K562 (cell line): ENCODE measurements around the gene HMOX1. TPM values are rescaled to one million over a fixed set of nuclear protein-coding genes. Genes with fewer than 3 reads are reported as not detected.
A peak's percentile ranks its signal among the peaks of the same experiment; 100 is the strongest.

Experiments used
- BCL6 ChIP-seq: fragments of 250-450 bp; sonication (Bioruptor Pico); IDR thresholded peaks from 2 replicates; pipeline ENCODE4 v1.4.0; 2020
- CBX5 ChIP-seq: IDR thresholded peaks from 2 replicates; pipeline ENCODE4 v1.6.1; 2014; ENCODE audit warnings: low read depth, borderline replicate concordance
- CC2D1A ChIP-seq: fragments of 450-650 bp; IDR thresholded peaks from 2 replicates; pipeline ENCODE4 v1.6.1; 2017; ENCODE audit warnings: mild to moderate bottlenecking
- CHD7 ChIP-seq: fragments of 200-600 bp; sonication (generic); IDR thresholded peaks from one replicate; pipeline ENCODE4 v1.6.1; 2012; ENCODE audit warnings: mild to moderate bottlenecking, low read depth, low read length, inconsistent platforms
- EWSR1 ChIP-seq: fragments of 450-650 bp; IDR thresholded peaks from 2 replicates; pipeline ENCODE4 v1.6.1; 2018; ENCODE audit warnings: borderline replicate concordance, mild to moderate bottlenecking, low read depth, moderate library complexity; ENCODE audit not compliant: partially characterized antibody
- ZNF644 ChIP-seq: fragments of 200-800 bp; sonication (Bioruptor generic); IDR thresholded peaks from 2 replicates; pipeline ENCODE4 v1.6.1; 2016; ENCODE audit warnings: low read depth, missing genetic modification characterization, missing compliant biosample characterization
- polyA plus RNA-seq, 8 experiments: library from polyadenylated mRNA; depleted of rRNA in 4 of 8; stranded (reverse) in 5 of 8; unstranded in 3 of 8; fragments of >200 nt; fragmentation: Nextera tagmentation in 2 of 8; fragmentation: Illumina TruSeq in 1 of 8; extraction: Ambion mirVana in 2 of 8; extraction: Trizol in 1 of 8; gene quantifications; 2 replicates each; pipeline versions ENCODE4 v1.2.1 to v1.2.3, GENCODE V29; 2011 to 2014; ENCODE audit warnings: inconsistent platforms in 1 of 8, missing spikeins in 1 of 8
- total RNA-seq, 7 experiments: library from RNA; depleted of rRNA in 6 of 7; stranded (reverse); fragments of >200 nt in 6 of 7; fragmentation: Illumina TruSeq in 2 of 7; extraction: Trizol in 2 of 7; gene quantifications; 2 replicates each; pipeline versions ENCODE4 v1.2.1 to v1.2.3, GENCODE V29; 2011 to 2021; ENCODE audit warnings: low replicate concordance in 1 of 7
- TF ChIP-seq, protein P1 (sequence below), 2 experiments: fragments of 450-650 bp; IDR thresholded peaks; 2 replicates each; pipeline ENCODE4 v1.6.1; 2018; ENCODE audit warnings: mild to moderate bottlenecking in 2 of 2, low read depth in 1 of 2; ENCODE audit not compliant: partially characterized antibody in 2 of 2
- TF ChIP-seq, protein P2 (sequence below): sonication (generic); formaldehyde crosslinking; IDR thresholded peaks from 2 replicates; pipeline ENCODE4 v1.8.1; 2023; ENCODE audit warnings: mild to moderate bottlenecking, missing genetic modification reagents

HMOX1 gene
- total and polyA plus RNA-seq, 9 of the 15 experiments (the other 6 are each of a cell fraction or from before 2014, with no cell fraction given) = not detected

DNA sequence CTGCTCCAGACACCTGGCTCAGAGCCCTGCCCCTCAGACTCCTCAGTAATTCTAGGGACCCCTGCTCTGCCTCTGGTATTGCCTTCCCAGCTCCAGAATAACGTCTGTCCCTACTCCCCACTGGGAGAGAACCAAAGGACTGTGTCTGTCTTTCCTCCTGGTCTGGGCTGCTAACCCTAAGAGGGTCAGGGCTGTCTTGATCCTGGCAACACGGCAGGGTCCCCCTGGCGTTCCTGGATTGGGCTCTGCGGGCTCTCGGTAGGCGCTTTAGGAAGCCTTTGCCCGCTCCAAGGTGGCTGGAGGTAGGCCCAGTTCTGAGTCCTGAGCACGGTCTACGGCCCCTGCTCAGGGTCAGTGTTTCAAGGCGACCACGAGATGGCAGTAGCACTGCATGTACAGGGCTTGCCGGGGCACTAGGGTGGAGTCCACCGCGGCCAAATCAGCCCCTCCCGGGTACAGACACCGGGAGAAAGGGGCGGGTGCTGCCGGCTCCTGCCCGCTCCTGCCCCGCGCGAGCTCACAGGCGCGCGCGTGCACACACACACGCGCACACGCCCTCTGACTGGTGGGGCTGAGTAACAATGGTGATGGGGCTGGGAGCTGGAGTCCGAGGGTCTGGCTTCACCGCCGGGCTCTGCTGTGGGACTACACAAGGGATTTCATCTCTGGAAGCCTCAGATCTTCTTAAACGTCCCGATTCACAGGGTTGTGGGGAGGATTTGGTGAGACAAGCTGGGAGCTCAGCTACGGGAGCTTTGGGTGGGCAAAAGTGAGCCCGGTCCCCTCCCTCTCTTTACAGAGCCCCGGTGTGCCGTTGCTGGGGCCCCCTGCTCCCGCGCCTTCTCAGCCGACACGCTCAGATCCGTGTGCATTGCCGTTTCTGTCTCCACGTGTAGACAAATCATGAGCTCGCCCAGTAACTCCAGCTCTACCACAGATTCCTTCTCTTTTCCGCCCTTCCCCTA is 30.1 kb upstream of the HMOX1 start (continued):
- TF ChIP-seq, protein P1, sequence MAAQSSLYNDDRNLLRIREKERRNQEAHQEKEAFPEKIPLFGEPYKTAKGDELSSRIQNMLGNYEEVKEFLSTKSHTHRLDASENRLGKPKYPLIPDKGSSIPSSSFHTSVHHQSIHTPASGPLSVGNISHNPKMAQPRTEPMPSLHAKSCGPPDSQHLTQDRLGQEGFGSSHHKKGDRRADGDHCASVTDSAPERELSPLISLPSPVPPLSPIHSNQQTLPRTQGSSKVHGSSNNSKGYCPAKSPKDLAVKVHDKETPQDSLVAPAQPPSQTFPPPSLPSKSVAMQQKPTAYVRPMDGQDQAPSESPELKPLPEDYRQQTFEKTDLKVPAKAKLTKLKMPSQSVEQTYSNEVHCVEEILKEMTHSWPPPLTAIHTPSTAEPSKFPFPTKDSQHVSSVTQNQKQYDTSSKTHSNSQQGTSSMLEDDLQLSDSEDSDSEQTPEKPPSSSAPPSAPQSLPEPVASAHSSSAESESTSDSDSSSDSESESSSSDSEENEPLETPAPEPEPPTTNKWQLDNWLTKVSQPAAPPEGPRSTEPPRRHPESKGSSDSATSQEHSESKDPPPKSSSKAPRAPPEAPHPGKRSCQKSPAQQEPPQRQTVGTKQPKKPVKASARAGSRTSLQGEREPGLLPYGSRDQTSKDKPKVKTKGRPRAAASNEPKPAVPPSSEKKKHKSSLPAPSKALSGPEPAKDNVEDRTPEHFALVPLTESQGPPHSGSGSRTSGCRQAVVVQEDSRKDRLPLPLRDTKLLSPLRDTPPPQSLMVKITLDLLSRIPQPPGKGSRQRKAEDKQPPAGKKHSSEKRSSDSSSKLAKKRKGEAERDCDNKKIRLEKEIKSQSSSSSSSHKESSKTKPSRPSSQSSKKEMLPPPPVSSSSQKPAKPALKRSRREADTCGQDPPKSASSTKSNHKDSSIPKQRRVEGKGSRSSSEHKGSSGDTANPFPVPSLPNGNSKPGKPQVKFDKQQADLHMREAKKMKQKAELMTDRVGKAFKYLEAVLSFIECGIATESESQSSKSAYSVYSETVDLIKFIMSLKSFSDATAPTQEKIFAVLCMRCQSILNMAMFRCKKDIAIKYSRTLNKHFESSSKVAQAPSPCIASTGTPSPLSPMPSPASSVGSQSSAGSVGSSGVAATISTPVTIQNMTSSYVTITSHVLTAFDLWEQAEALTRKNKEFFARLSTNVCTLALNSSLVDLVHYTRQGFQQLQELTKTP (IDR thresholded peaks at IDR 0.05; ENCODE audit: low read depth in 1 of 2, partially characterized antibody in 2 of 2) = no peak
- TF ChIP-seq CC2D1A = peak; percentile 38; the same call in 1 of the 2 replicates
- no peak for TF ChIP-seq EWSR1
- TF ChIP-seq, protein P2, sequence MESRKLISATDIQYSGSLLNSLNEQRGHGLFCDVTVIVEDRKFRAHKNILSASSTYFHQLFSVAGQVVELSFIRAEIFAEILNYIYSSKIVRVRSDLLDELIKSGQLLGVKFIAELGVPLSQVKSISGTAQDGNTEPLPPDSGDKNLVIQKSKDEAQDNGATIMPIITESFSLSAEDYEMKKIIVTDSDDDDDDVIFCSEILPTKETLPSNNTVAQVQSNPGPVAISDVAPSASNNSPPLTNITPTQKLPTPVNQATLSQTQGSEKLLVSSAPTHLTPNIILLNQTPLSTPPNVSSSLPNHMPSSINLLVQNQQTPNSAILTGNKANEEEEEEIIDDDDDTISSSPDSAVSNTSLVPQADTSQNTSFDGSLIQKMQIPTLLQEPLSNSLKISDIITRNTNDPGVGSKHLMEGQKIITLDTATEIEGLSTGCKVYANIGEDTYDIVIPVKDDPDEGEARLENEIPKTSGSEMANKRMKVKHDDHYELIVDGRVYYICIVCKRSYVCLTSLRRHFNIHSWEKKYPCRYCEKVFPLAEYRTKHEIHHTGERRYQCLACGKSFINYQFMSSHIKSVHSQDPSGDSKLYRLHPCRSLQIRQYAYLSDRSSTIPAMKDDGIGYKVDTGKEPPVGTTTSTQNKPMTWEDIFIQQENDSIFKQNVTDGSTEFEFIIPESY (CRISPR knock-in tag) = 0 out of 2 replicates have a peak, but pooled peaks have one; percentile 17
- TF ChIP-seq CHD7 = no peak
- no peak for TF ChIP-seq BCL6 (CRISPR knock-in tag)
- no peak for TF ChIP-seq ZNF644 (tag)
- no peak for TF ChIP-seq CBX5
